ENCODE data around the gene FARP1.

The FARP1 gene

DNA sequence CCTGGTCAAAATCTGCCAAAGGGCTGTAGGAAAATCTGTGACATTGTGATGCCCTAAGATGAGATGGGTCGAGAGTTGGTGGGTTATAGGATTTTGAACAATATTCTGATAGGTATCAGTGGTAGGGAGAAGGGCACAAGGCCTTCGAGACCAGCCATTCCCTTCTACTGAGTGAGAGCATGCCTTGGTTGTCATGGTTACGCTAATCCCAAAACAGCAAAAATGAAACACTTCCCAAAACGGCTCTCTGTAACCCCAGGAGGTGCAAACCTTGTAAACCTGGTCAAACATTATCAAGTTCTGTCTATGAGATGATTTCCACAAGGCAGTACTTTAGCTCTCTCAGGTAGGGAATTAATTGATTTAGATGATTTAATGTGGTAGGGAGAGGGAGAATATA lies 192.8 kb downstream of the FARP1 start:
- H3F3A ChIP-seq (ENCODE audit: insufficient read depth): no peaks in the 10 kb centered on the region
- no peak for TF ChIP-seq EZH2phosphoT487 (conservative IDR thresholded peaks at IDR 0.05; ENCODE audit: low read length)
- TF ChIP-seq, protein P1, sequence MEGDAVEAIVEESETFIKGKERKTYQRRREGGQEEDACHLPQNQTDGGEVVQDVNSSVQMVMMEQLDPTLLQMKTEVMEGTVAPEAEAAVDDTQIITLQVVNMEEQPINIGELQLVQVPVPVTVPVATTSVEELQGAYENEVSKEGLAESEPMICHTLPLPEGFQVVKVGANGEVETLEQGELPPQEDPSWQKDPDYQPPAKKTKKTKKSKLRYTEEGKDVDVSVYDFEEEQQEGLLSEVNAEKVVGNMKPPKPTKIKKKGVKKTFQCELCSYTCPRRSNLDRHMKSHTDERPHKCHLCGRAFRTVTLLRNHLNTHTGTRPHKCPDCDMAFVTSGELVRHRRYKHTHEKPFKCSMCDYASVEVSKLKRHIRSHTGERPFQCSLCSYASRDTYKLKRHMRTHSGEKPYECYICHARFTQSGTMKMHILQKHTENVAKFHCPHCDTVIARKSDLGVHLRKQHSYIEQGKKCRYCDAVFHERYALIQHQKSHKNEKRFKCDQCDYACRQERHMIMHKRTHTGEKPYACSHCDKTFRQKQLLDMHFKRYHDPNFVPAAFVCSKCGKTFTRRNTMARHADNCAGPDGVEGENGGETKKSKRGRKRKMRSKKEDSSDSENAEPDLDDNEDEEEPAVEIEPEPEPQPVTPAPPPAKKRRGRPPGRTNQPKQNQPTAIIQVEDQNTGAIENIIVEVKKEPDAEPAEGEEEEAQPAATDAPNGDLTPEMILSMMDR (IDR thresholded peaks at IDR 0.05; ENCODE audit: insufficient read depth, low read length, poor library complexity, severe bottlenecking): no peak
- no peaks in the 10 kb centered on the region for H3K27me3 ChIP-seq (ENCODE audit: low read length)
- H3K4me3 ChIP-seq (ENCODE audit: insufficient read depth, low read length, poor library complexity, severe bottlenecking): no peak overlapping the region
- H3K9ac ChIP-seq (ENCODE audit: low read length): no peak overlapping the region
- no peaks in the 10 kb centered on the region for H4K20me1 ChIP-seq (ENCODE audit: low read depth, low read length)
- no peaks in the 10 kb centered on the region for H3K79me2 ChIP-seq (ENCODE audit: insufficient read depth, low read length)
- no peak overlapping the region for H3K4me2 ChIP-seq (ENCODE audit: low read depth, low read length, poor library complexity, severe bottlenecking)
- no peak overlapping the region for H2AFZ ChIP-seq (ENCODE audit: low read depth, low read length, severe bottlenecking)
- no peak overlapping the region for H3K27ac ChIP-seq (ENCODE audit: low read depth, low read length)
- H3K36me3 ChIP-seq (ENCODE audit: low read length): no peaks in the 10 kb centered on the region
- no peaks in the 10 kb centered on the region for H3K9me3 ChIP-seq (ENCODE audit: insufficient read depth, low read length)
- H3K9me2 ChIP-seq (replicated peaks; ENCODE audit: insufficient read depth, low read length): no peaks in the 10 kb centered on the region

DNA sequence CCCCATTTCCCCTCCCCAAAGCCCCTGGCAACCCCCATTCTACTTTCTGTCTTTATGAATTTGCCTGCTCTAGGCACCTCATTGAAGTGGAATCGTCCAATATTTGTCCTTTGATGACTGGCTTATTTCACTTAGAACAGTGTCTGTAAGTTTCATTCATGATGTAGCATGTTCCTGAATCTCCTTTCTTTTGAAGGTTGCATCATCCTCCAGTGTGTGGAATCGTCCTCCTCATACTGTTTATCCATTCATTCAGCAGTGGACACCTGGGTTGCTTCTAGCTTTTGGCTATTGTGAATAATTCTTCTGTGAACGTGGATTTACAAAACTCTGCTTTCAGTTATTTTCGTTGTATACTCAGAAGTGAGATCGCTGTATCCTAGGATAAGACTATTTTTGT lies 195.4 kb downstream of the FARP1 start:
- no peak overlapping the region for H3K9ac ChIP-seq (ENCODE audit: low read length)
- no peaks in the 10 kb centered on the region for H3K9me3 ChIP-seq (ENCODE audit: insufficient read depth, low read length)
- no peaks in the 10 kb centered on the region for H3K9me2 ChIP-seq (replicated peaks; ENCODE audit: insufficient read depth, low read length)
- H2AFZ ChIP-seq (ENCODE audit: low read depth, low read length, severe bottlenecking): no peak overlapping the region
- H3F3A ChIP-seq (ENCODE audit: insufficient read depth): no peaks in the 10 kb centered on the region
- no peak overlapping the region for H3K27ac ChIP-seq (ENCODE audit: low read depth, low read length)
- H3K79me2 ChIP-seq (ENCODE audit: insufficient read depth, low read length): no peaks in the 10 kb centered on the region
- H3K36me3 ChIP-seq (ENCODE audit: low read length): no peaks in the 10 kb centered on the region
- no peaks in the 10 kb centered on the region for H3K27me3 ChIP-seq (ENCODE audit: low read length)
- no peak overlapping the region for H3K4me2 ChIP-seq (ENCODE audit: low read depth, low read length, poor library complexity, severe bottlenecking)
- TF ChIP-seq EZH2phosphoT487 (conservative IDR thresholded peaks at IDR 0.05; ENCODE audit: low read length): no peak
- TF ChIP-seq, protein P1 (IDR thresholded peaks at IDR 0.05; ENCODE audit: insufficient read depth, low read length, poor library complexity, severe bottlenecking): no peak
- H4K20me1 ChIP-seq (ENCODE audit: low read depth, low read length): no peaks in the 10 kb centered on the region
- H3K4me3 ChIP-seq (ENCODE audit: insufficient read depth, low read length, poor library complexity, severe bottlenecking): no peak overlapping the region

DNA sequence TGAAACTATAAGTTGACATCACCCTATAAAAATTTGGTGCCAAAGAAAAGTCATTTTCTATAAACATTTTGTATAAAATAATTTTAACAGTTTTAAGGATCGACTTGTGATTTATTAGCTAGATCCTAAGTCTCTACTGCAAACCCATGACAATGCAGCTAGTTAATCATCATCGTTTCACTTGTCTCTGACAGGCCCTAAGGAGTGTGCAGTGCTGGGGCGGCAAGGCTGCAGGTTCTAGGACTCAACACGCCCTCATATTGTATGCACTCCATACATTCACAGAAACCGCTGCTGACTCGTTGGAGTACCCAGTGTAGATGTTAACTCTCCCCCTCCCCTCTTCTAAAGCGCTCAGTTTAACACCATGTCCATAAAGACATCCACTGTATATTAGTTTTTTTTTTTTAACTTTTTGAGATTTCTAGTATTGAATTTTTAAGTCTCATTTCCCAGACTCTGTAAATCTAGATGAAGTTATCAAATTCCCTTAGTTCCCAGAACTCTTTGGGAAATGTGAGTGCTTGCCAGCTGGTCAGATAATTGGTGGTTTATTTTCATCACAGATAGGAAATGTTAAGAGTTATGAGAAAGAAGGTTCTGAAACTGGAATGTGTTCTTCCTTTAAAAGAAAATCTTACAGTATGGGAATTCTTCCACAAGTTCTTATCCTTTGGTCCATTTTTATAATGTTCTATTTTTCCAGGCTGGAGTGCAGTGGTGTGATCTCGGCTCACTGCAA lies 197.0 kb downstream of the FARP1 start:
- Histone ChIP-seq H3K79me2 (ENCODE audit: insufficient read depth, low read length) (no peaks in the 10 kb centered on the region), H3K4me3 (ENCODE audit: insufficient read depth, low read length, poor library complexity, severe bottlenecking) (no peak overlapping the region), H3K9me2 (replicated peaks; ENCODE audit: insufficient read depth, low read length) (no peaks in the 10 kb centered on the region), H3K27me3 (ENCODE audit: low read length) (no peaks in the 10 kb centered on the region), H4K20me1 (ENCODE audit: low read depth, low read length) (no peaks in the 10 kb centered on the region), H3K9me3 (ENCODE audit: insufficient read depth, low read length) (no peaks in the 10 kb centered on the region), H3K36me3 (ENCODE audit: low read length) (no peaks in the 10 kb centered on the region), H3K27ac (ENCODE audit: low read depth, low read length) (no peak overlapping the region), H3F3A (ENCODE audit: insufficient read depth) (no peaks in the 10 kb centered on the region), H2AFZ (ENCODE audit: low read depth, low read length, severe bottlenecking) (no peak overlapping the region), H3K9ac (ENCODE audit: low read length) (no peak overlapping the region), H3K4me2 (ENCODE audit: low read depth, low read length, poor library complexity, severe bottlenecking) (no peak overlapping the region)
- TF ChIP-seq EZH2phosphoT487 (conservative IDR thresholded peaks at IDR 0.05; ENCODE audit: low read length): no peak
- TF ChIP-seq, protein P1 (IDR thresholded peaks at IDR 0.05; ENCODE audit: insufficient read depth, low read length, poor library complexity, severe bottlenecking): no peak

Data from SU-DHL-6 (cell line).